ENCODE data around the gene GNG7.
"Not testable (repeated sequence)": the region's sequence is repeated elsewhere in the genome, so short reads cannot be mapped to it uniquely, and the experiment has no call there.

GNG7 gene

GRCh38 chr19:2616741-2617392, 85.6 kb downstream of the GNG7 start:
- no peak for DNase-seq

- DNase-seq = no peak
These were observed 86.7 kb downstream of the GNG7 start for GRCh38 chr19:2615782-2616181.

- DNase-seq = no peak
These were observed 88.8 kb downstream of the GNG7 start for GRCh38 chr19:2613507-2614295.

GRCh38 chr19:2612619-2613249, 89.8 kb downstream of the GNG7 start:
- DNase-seq = no peak

GRCh38 chr19:2611483-2612464, 90.7 kb downstream of the GNG7 start:
- no peak for DNase-seq

GRCh38 chr19:2610637-2611482, 91.6 kb downstream of the GNG7 start:
- DNase-seq = no peak

- DNase-seq = no peak
These were observed 92.9 kb downstream of the GNG7 start for GRCh38 chr19:2609389-2610116.

- DNase-seq = not testable (repeated sequence)
These were observed 93.5 kb downstream of the GNG7 start for GRCh38 chr19:2609034-2609388.

GRCh38 chr19:2608602-2608922, 93.9 kb downstream of the GNG7 start:
- no peak for DNase-seq

- DNase-seq = no peak
These were observed 94.5 kb downstream of the GNG7 start for GRCh38 chr19:2607712-2608601.

- DNase-seq = not testable (repeated sequence)
These were observed 95.7 kb downstream of the GNG7 start for GRCh38 chr19:2606774-2607173.

- DNase-seq = not testable (repeated sequence)
These were observed 96.6 kb downstream of the GNG7 start for GRCh38 chr19:2605889-2606288.

GRCh38 chr19:2604747-2605329, 97.7 kb downstream of the GNG7 start:
- DNase-seq = no peak

GRCh38 chr19:2603334-2603733, 99.2 kb downstream of the GNG7 start:
- DNase-seq = no peak

GRCh38 chr19:2602391-2603181, 99.9 kb downstream of the GNG7 start:
- no peak for DNase-seq

- DNase-seq = no peak
These were observed 101.3 kb downstream of the GNG7 start for GRCh38 chr19:2600914-2601870.

GRCh38 chr19:2594319-2594718, 108.2 kb downstream of the GNG7 start:
- DNase-seq = no peak

- DNase-seq = no peak
These were observed 109.7 kb downstream of the GNG7 start for GRCh38 chr19:2592824-2593223.
